ENCODE results near the gene B4GALNT2. TPM values are rescaled to one million over a fixed set of nuclear protein-coding genes. Genes with fewer than 3 reads are reported as not detected.
"Not testable (repeated sequence)": the region's sequence is repeated elsewhere in the genome, so short reads cannot be mapped to it uniquely, and the experiment has no call there.

Gene B4GALNT2
- total and polyA plus RNA-seq, 4 donors = 0.13 to 0.15 TPM; not detected in 2

DNA sequence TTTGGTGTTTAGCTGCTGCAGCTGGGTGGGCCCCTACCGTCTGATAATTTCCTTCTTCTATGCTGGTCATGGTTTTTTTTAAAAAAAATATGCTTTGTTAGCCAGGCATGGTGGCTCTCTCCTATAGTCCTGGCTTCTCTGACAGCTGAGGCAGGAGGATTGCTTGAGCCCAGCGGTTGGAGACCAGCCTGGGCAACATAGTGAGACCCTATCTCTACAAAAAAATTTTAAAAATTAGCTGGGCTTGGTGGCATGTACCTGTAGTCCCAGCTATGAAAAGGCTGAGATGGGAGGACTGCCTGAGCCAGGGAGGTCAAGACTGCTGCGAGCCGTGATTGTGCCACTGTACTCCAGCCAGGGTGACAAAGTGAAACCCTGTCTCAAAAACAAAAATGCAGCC, 19.4 kb downstream of the B4GALNT2 start:
- ATAC-seq (ENCODE audit: low FRiP score) (no peak), DNase-seq (no peak)
- no peaks in the 10 kb centered on the region for H3K36me3 ChIP-seq (ENCODE audit: control insufficient read depth in 1 of 2, insufficient read depth in 2 of 2, low read length in 1 of 2)
- H3K9me3 ChIP-seq (ENCODE audit: control insufficient read depth, low read length) = no peaks in the 10 kb centered on the region
- no peaks in the 10 kb centered on the region for H3K4me1 ChIP-seq (ENCODE audit: control insufficient read depth in 1 of 2, insufficient read depth in 2 of 2, low read length in 2 of 2)
- H3K27me3 ChIP-seq (ENCODE audit: control insufficient read depth in 1 of 2, insufficient read depth in 2 of 2, low read length in 1 of 2) = no peaks in the 10 kb centered on the region
- 77 to 80% methylated on average over 4 of the region's 4 CpGs for whole genome bisulfite sequencing, 2 donors
- intact Hi-C loops (cut with DNase I) = no loop called here
- H3K4me3 ChIP-seq (ENCODE audit: low read length in 2 of 2) = no peak overlapping the region
- H3K27ac ChIP-seq (ENCODE audit: low read depth in 1 of 2, low read length in 2 of 2) = no peak overlapping the region

DNA sequence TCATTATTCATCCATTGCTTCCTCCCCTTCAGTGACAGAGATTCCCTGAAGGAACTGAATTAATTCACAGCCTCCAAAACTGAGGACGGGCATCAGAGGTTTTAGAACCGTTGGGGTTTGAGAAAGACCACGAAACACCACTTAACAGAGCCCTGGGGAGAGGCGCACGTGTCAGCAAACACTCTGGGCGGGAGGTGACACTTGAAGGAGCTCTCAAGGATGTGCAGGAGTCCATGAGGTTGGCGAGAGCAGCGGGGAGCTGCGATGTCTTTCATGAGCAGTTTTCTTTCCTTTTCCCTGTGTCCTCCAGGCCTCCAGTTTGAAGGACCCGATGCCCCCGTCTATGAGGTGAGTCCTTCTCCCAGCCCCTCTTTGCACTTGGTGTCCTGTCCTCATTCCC, 23.7 kb downstream of the B4GALNT2 start:
- Histone ChIP-seq H3K9me3 (ENCODE audit: control insufficient read depth, low read length) (no peaks in the 10 kb centered on the region), H3K4me1 (ENCODE audit: control insufficient read depth in 1 of 2, insufficient read depth in 2 of 2, low read length in 2 of 2) (no peaks in the 10 kb centered on the region), H3K27ac (ENCODE audit: low read depth in 1 of 2, low read length in 2 of 2) (no peak overlapping the region), H3K36me3 (ENCODE audit: control insufficient read depth in 1 of 2, insufficient read depth in 2 of 2, low read length in 1 of 2) (no peaks in the 10 kb centered on the region), H3K27me3 (ENCODE audit: control insufficient read depth in 1 of 2, insufficient read depth in 2 of 2, low read length in 1 of 2) (no peaks in the 10 kb centered on the region), H3K4me3 (ENCODE audit: low read length in 2 of 2) (no peak overlapping the region)
- WGBS, 2 donors = 80 to 83% methylated on average over 11 of the region's 11 CpGs
- DNase-seq (no peak), ATAC-seq (ENCODE audit: low FRiP score) (no peak)
- intact Hi-C loops (cut with DNase I) = no loop called here

DNA sequence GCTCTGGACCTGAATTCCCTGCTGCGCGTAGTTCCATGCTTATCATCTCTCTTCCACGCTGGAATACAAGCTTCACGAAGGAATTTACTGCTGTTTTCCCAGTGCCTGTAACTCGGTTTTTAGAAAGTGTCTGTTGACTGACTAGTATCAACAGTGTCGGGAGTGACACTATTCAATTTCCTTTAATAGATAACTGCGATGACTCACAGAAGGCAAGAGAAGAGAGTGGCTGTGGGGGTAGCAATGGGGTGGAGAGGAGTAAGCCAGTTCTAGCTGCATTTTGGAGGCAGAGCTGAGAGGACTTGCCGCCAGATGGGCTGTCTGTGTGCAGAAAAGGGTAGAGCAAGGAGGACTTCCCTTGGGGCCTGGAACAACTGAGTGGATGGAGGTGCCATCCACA, 25.2 kb downstream of the B4GALNT2 start:
- no peaks in the 10 kb centered on the region for H3K27me3 ChIP-seq (ENCODE audit: control insufficient read depth in 1 of 2, insufficient read depth in 2 of 2, low read length in 1 of 2)
- H3K27ac ChIP-seq (ENCODE audit: low read depth in 1 of 2, low read length in 2 of 2) = no peak overlapping the region
- H3K4me3 ChIP-seq (ENCODE audit: low read length in 2 of 2) = no peak overlapping the region
- H3K4me1 ChIP-seq (ENCODE audit: control insufficient read depth in 1 of 2, insufficient read depth in 2 of 2, low read length in 2 of 2) = no peaks in the 10 kb centered on the region
- no peaks in the 10 kb centered on the region for H3K36me3 ChIP-seq (ENCODE audit: control insufficient read depth in 1 of 2, insufficient read depth in 2 of 2, low read length in 1 of 2)
- no peak for ATAC-seq (ENCODE audit: low FRiP score)
- no peak for DNase-seq
- WGBS, 2 donors = 69 to 71% methylated on average over 8 of the region's 8 CpGs
- intact Hi-C loops (cut with DNase I) = no loop called here
- no peaks in the 10 kb centered on the region for H3K9me3 ChIP-seq (ENCODE audit: control insufficient read depth, low read length)

DNA sequence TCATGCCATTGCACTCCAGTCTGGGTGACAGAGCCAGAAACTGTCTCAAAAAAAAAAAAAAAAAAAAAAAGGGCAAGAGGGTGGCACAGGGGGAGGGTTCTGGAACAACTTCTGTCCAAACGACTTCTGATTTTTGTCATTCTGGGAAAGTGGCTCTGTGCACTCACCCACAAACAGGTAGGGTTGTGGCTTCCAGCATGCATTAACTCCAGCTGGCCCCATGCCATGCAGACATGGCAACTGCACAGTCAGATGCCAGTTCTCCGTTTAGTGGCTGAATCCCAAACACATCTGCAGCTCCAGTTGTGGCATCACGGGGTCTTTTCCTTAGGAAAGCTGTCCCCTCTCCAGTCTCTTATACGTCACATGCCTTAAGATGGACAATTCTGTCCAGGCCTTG, 30.3 kb downstream of the B4GALNT2 start:
- intact Hi-C loops (cut with DNase I) = no loop called here
- WGBS, 2 donors = 59 to 65% methylated on average over 4 of the region's 4 CpGs
- Histone ChIP-seq H3K4me3 (ENCODE audit: low read length in 2 of 2) (no peak overlapping the region), H3K4me1 (ENCODE audit: control insufficient read depth in 1 of 2, insufficient read depth in 2 of 2, low read length in 2 of 2) (no peaks in the 10 kb centered on the region), H3K9me3 (ENCODE audit: control insufficient read depth, low read length) (no peaks in the 10 kb centered on the region), H3K27ac (ENCODE audit: low read depth in 1 of 2, low read length in 2 of 2) (no peak overlapping the region), H3K27me3 (ENCODE audit: control insufficient read depth in 1 of 2, insufficient read depth in 2 of 2, low read length in 1 of 2) (no peaks in the 10 kb centered on the region), H3K36me3 (ENCODE audit: control insufficient read depth in 1 of 2, insufficient read depth in 2 of 2, low read length in 1 of 2) (no peaks in the 10 kb centered on the region)
- ATAC-seq (ENCODE audit: low FRiP score) (no peak), DNase-seq (no peak)

DNA sequence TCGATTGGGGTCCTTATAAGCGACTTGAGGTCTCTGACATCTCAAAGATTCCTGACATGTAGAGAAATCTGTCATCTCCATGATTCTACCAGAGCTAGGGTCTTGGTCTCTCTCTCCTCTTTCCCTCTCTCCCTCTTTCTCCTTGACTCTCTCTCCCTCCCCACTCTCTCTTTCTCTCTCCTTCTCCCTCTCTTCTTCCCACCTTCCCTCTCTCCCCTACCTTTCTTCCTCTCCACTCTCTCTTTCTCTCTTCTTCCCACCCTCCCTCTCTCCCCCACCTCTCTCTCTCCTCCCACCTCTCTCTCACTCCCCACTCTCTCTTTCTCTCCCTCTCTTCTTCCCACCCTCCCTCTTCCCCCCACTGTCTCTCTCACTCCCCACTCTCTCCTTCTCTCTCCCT, 32.6 kb downstream of the B4GALNT2 start:
- Histone ChIP-seq H3K27me3 (ENCODE audit: control insufficient read depth in 1 of 2, insufficient read depth in 2 of 2, low read length in 1 of 2) (no peaks in the 10 kb centered on the region), H3K27ac (ENCODE audit: low read depth in 1 of 2, low read length in 2 of 2) (no peak overlapping the region), H3K4me1 (ENCODE audit: control insufficient read depth in 1 of 2, insufficient read depth in 2 of 2, low read length in 2 of 2) (no peaks in the 10 kb centered on the region), H3K36me3 (ENCODE audit: control insufficient read depth in 1 of 2, insufficient read depth in 2 of 2, low read length in 1 of 2) (no peaks in the 10 kb centered on the region), H3K9me3 (ENCODE audit: control insufficient read depth, low read length) (no peaks in the 10 kb centered on the region), H3K4me3 (ENCODE audit: low read length in 2 of 2) (no peak overlapping the region)
- no peak for DNase-seq
- no peak for ATAC-seq (ENCODE audit: low FRiP score)
- 88% methylated on average over 2 of the region's 2 CpGs for WGBS, 2 donors
- intact Hi-C loops (cut with DNase I) = no loop called here

DNA sequence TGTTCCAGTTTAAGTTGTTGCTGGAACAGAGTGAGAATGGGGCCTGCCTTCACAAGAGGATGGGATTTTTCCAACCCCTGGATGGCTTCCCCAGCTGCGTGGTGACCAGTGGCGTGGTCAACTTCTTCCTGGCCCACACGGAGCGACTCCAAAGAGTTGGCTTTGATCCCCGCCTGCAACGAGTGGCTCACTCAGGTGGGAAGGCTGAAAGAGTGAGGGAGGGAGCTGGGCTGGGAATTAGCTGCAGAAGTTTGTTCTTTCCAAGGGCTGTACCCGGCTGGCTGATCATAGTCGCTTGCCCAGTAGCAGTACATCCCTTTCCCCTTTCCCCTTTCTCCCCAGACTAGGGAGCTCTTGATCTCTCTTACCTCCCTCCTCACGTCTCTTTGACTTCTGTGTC, 36.1 kb downstream of the B4GALNT2 start:
- 64 to 65% methylated on average over 9 of the region's 9 CpGs for WGBS, 2 donors
- no peak overlapping the region for H3K4me3 ChIP-seq (ENCODE audit: low read length in 2 of 2)
- intact Hi-C loops (cut with DNase I) = no loop called here
- no peaks in the 10 kb centered on the region for H3K27me3 ChIP-seq (ENCODE audit: control insufficient read depth in 1 of 2, insufficient read depth in 2 of 2, low read length in 1 of 2)
- DNase-seq (no peak), ATAC-seq (ENCODE audit: low FRiP score) (no peak)
- no peaks in the 10 kb centered on the region for H3K9me3 ChIP-seq (ENCODE audit: control insufficient read depth, low read length)
- no peaks in the 10 kb centered on the region for H3K4me1 ChIP-seq (ENCODE audit: control insufficient read depth in 1 of 2, insufficient read depth in 2 of 2, low read length in 2 of 2)
- no peak overlapping the region for H3K27ac ChIP-seq (ENCODE audit: low read depth in 1 of 2, low read length in 2 of 2)
- H3K36me3 ChIP-seq (ENCODE audit: control insufficient read depth in 1 of 2, insufficient read depth in 2 of 2, low read length in 1 of 2) = no peaks in the 10 kb centered on the region

DNA sequence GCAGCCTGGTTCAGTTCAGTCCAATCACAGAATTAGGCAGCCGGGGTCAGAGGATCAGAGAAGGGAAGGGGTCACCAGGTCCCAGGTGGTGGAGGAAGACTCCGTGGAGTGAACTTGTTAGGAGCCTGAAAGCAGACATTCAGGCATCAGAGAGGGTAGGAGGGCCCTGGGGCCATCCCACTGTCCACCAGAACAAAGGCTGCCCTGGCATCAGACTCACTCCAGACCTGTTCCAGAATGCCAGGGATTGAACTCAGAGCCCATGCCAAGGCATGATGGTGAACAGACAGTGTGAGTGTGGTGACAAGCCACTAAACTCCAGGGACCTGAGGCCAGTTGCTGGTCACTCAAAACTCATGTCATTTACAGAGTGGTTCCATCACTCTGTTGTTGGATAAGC, 37.6 kb downstream of the B4GALNT2 start:
- Histone ChIP-seq H3K4me3 (ENCODE audit: low read length in 2 of 2) (no peak overlapping the region), H3K4me1 (ENCODE audit: control insufficient read depth in 1 of 2, insufficient read depth in 2 of 2, low read length in 2 of 2) (no peaks in the 10 kb centered on the region), H3K27ac (ENCODE audit: low read depth in 1 of 2, low read length in 2 of 2) (no peak overlapping the region), H3K27me3 (ENCODE audit: control insufficient read depth in 1 of 2, insufficient read depth in 2 of 2, low read length in 1 of 2) (no peaks in the 10 kb centered on the region), H3K36me3 (ENCODE audit: control insufficient read depth in 1 of 2, insufficient read depth in 2 of 2, low read length in 1 of 2) (no peaks in the 10 kb centered on the region), H3K9me3 (ENCODE audit: control insufficient read depth, low read length) (no peaks in the 10 kb centered on the region)
- no peak for ATAC-seq (ENCODE audit: low FRiP score)
- WGBS, 2 donors = 77 to 82% methylated on average over 2 of the region's 2 CpGs
- no peak for DNase-seq
- intact Hi-C loops (cut with DNase I) = no loop called here

DNA sequence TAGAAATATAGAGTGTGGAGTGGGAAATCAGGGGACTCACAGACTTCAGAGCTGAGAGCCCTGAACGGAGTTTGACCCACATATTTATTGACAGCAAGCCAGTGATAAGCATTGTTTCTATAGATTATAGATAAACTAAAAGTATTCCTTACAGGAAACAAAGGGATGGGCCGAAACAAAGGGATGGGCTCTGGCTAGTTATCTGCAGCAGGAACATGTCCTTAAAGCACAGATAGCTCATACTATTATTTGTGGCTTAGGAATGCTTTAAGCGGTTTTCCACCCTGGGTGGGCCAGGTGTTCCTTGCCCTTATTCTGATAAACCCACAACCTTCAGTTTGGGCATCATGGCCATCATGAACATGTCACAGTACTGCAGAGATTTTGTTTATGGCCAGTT, 38.1 kb downstream of the B4GALNT2 start:
- H3K9me3 ChIP-seq (ENCODE audit: control insufficient read depth, low read length); ATAC-seq (ENCODE audit: low FRiP score); H3K27me3 ChIP-seq (ENCODE audit: control insufficient read depth in 1 of 2, insufficient read depth in 2 of 2, low read length in 1 of 2); H3K4me1 ChIP-seq (ENCODE audit: control insufficient read depth in 1 of 2, insufficient read depth in 2 of 2, low read length in 2 of 2); intact Hi-C loops (cut with DNase I); H3K36me3 ChIP-seq (ENCODE audit: control insufficient read depth in 1 of 2, insufficient read depth in 2 of 2, low read length in 1 of 2); H3K27ac ChIP-seq (ENCODE audit: low read depth in 1 of 2, low read length in 2 of 2); DNase-seq; H3K4me3 ChIP-seq (ENCODE audit: low read length in 2 of 2): not testable (repeated sequence)
- 79 to 84% methylated on average over 3 of the region's 3 CpGs for WGBS, 2 donors

DNA sequence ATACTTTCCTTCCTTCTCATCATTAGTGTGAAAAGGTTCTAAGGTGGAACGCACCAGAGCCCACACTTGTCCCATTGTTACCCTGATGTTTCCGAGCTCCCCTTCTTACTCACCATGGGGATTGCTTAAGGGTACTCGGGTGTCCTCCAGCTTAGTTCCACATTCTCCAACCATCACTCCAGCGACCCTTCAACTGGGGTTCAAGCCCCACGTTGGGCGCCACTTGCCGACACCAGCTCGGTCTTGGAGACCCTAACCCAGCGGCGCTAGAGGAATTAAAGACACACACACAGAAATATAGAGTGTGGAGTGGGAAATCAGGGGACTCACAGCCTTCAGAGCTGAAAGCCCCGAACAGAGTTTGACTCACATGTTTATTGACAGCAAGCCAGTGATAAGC, 43.4 kb downstream of the B4GALNT2 start:
- H3K4me3 ChIP-seq (ENCODE audit: low read length in 2 of 2); H3K36me3 ChIP-seq (ENCODE audit: control insufficient read depth in 1 of 2, insufficient read depth in 2 of 2, low read length in 1 of 2); H3K27ac ChIP-seq (ENCODE audit: low read depth in 1 of 2, low read length in 2 of 2); intact Hi-C loops (cut with DNase I); ATAC-seq (ENCODE audit: low FRiP score); H3K27me3 ChIP-seq (ENCODE audit: control insufficient read depth in 1 of 2, insufficient read depth in 2 of 2, low read length in 1 of 2); DNase-seq; H3K4me1 ChIP-seq (ENCODE audit: control insufficient read depth in 1 of 2, insufficient read depth in 2 of 2, low read length in 2 of 2): not testable (repeated sequence)
- peaks cover 15% of the 10 kb centered on the region for H3K9me3 ChIP-seq (ENCODE audit: control insufficient read depth, low read length)
- 84 to 89% methylated on average over 11 of the region's 11 CpGs for WGBS, 2 donors

All from aorta (tissue), 5 donors.